H9 (cell line): ENCODE data around the gene TBC1D8B. TPM values are rescaled to one million over a fixed set of nuclear protein-coding genes. Genes with fewer than 3 reads are reported as not detected.

Source experiments
- DNase-seq: peaks from one replicate; pipeline ENCODE4 v3.0.0-alpha.2; 2017
- H2AFZ ChIP-seq: one replicate; pipeline ENCODE4 v1.6.1; 2013; ENCODE audit warnings: mild to moderate bottlenecking, low read length, control low read depth, moderate library complexity
- H2AK5ac ChIP-seq: 2 replicates; pipeline ENCODE4 v1.6.1; 2013; ENCODE audit warnings: low read length, control low read depth, mixed read lengths; ENCODE audit not compliant: insufficient read length
- H2BK120ac ChIP-seq: one replicate; pipeline ENCODE4 v1.6.1; 2013; ENCODE audit warnings: low read depth, mild to moderate bottlenecking, low read length, control low read depth, inconsistent platforms; ENCODE audit not compliant: poor library complexity, severe bottlenecking
- H2BK12ac ChIP-seq: 2 replicates; pipeline ENCODE4 v1.6.1; 2013; ENCODE audit warnings: low read length, control low read depth, mixed read lengths, low read depth; ENCODE audit not compliant: insufficient read length
- H2BK15ac ChIP-seq: 2 replicates; pipeline ENCODE4 v1.6.1; 2013; ENCODE audit warnings: low read depth, low read length, control low read depth
- H2BK20ac ChIP-seq: one replicate; pipeline ENCODE4 v1.6.1; 2013; ENCODE audit warnings: low read depth, mild to moderate bottlenecking, low read length, control low read depth, inconsistent platforms; ENCODE audit not compliant: poor library complexity, severe bottlenecking
- H2BK5ac ChIP-seq: 2 replicates; pipeline ENCODE4 v1.6.1; 2013; ENCODE audit warnings: low read length, control low read depth, mixed read lengths; ENCODE audit not compliant: insufficient read length
- H3K14ac ChIP-seq: 2 replicates; pipeline ENCODE4 v1.6.1; 2013; ENCODE audit warnings: low read length, control low read depth; ENCODE audit not compliant: insufficient read depth
- H3K18ac ChIP-seq: 2 replicates; pipeline ENCODE4 v1.6.1; 2013; ENCODE audit warnings: low read depth, mild to moderate bottlenecking, mixed read lengths, low read length, control low read depth; ENCODE audit not compliant: insufficient read length
- H3K23ac ChIP-seq: 2 replicates; pipeline ENCODE4 v1.6.1; 2013; ENCODE audit warnings: low read length, control low read depth, mixed read lengths, low read depth; ENCODE audit not compliant: insufficient read length
- H3K23me2 ChIP-seq: 2 replicates; pipeline ENCODE4 v1.6.1; 2013; ENCODE audit warnings: low read depth, mild to moderate bottlenecking, mixed read lengths, low read length, control low read depth; ENCODE audit not compliant: insufficient read length, poor library complexity, severe bottlenecking
- H3K27ac ChIP-seq: 2 replicates; pipeline ENCODE4 v1.5.1; 2013; ENCODE audit warnings: low read length, control low read depth, mixed read lengths, low read depth; ENCODE audit not compliant: insufficient read length
- H3K27me3 ChIP-seq: 2 replicates; pipeline ENCODE4 v1.6.1; 2013; ENCODE audit warnings: low read length, control low read depth, inconsistent platforms; ENCODE audit not compliant: insufficient read depth
- H3K4ac ChIP-seq: 2 replicates; pipeline ENCODE4 v1.6.1; 2013; ENCODE audit warnings: low read depth, mild to moderate bottlenecking, control low read depth, inconsistent platforms, low read length, moderate library complexity
- H3K4me1 ChIP-seq: 2 replicates; pipeline ENCODE4 v1.6.1; 2013; ENCODE audit warnings: low read length, control low read depth, inconsistent platforms; ENCODE audit not compliant: insufficient read depth
- H3K4me2 ChIP-seq: 2 replicates; pipeline ENCODE4 v1.6.1; 2013; ENCODE audit warnings: low read length, control low read depth, mixed read lengths; ENCODE audit not compliant: insufficient read length, insufficient read depth
- H3K56ac ChIP-seq: 2 replicates; pipeline ENCODE4 v1.6.1; 2013; ENCODE audit warnings: low read depth, mild to moderate bottlenecking, mixed read lengths, low read length, control low read depth; ENCODE audit not compliant: insufficient read length
- H3K79me1 ChIP-seq: 2 replicates; pipeline ENCODE4 v1.6.1; 2013; ENCODE audit warnings: low read depth, mild to moderate bottlenecking, moderate library complexity, low read length, control low read depth, inconsistent platforms; ENCODE audit not compliant: insufficient read depth, poor library complexity, severe bottlenecking
- H3K79me2 ChIP-seq: 2 replicates; pipeline ENCODE4 v1.6.1; 2013; ENCODE audit warnings: low read length, control low read depth, inconsistent platforms; ENCODE audit not compliant: insufficient read depth
- H3K9ac ChIP-seq: 2 replicates; pipeline ENCODE4 v1.6.1; 2013; ENCODE audit warnings: low read length, control low read depth, mixed read lengths; ENCODE audit not compliant: insufficient read length; ENCODE audit errors: extremely low read depth
- H3K9me3 ChIP-seq: one replicate; pipeline ENCODE4 v1.6.1; 2013; ENCODE audit warnings: low read depth, low read length, inconsistent platforms; ENCODE audit not compliant: control insufficient read depth
- H3T11ph ChIP-seq: one replicate; pipeline ENCODE4 v1.6.1; 2013; ENCODE audit warnings: mild to moderate bottlenecking, low read length, control low read depth, inconsistent platforms
- H4K20me1 ChIP-seq: one replicate; pipeline ENCODE4 v1.6.1; 2013; ENCODE audit not compliant: control insufficient read depth, insufficient read length, insufficient read depth
- H4K5ac ChIP-seq: 2 replicates; pipeline ENCODE4 v1.6.1; 2013; ENCODE audit warnings: low read depth, mild to moderate bottlenecking, mixed read lengths, low read length, control low read depth; ENCODE audit not compliant: insufficient read length
- H4K8ac ChIP-seq: replicated peaks from 2 replicates; pipeline ENCODE4 v1.6.1; 2013; ENCODE audit warnings: low read length, control low read depth, mixed read lengths, low read depth; ENCODE audit not compliant: insufficient read length
- H4K91ac ChIP-seq: 2 replicates; pipeline ENCODE4 v1.6.1; 2013; ENCODE audit warnings: low read depth, mild to moderate bottlenecking, moderate library complexity, mixed read lengths, low read length, control low read depth; ENCODE audit not compliant: insufficient read length
- H3K27ac Mint-ChIP-seq, 3 experiments: 2 replicates in 2 of 3; 3 replicates in 1 of 3; pipeline ENCODE4 v1.8.0; 2020 to 2021; ENCODE audit warnings: mixed read lengths in 3 of 3, mild to moderate bottlenecking in 1 of 3, moderate library complexity in 1 of 3
- H3K27me3 Mint-ChIP-seq: 2 replicates; pipeline ENCODE4 v1.8.0; 2021; ENCODE audit warnings: low read depth, mild to moderate bottlenecking, moderate library complexity, mixed read lengths
- H3K36me3 Mint-ChIP-seq, 3 experiments: 2 replicates in 2 of 3; 3 replicates in 1 of 3; pipeline ENCODE4 v1.8.0; 2020 to 2021; ENCODE audit warnings: low read depth in 3 of 3, mixed read lengths in 3 of 3; ENCODE audit not compliant: insufficient read depth in 1 of 3
- H3K4me1 Mint-ChIP-seq, 2 experiments: 2 replicates each; pipeline ENCODE4 v1.8.0; 2020; ENCODE audit warnings: mixed read lengths in 2 of 2
- H3K4me3 Mint-ChIP-seq, 2 experiments: 2 replicates in 1 of 2; 3 replicates in 1 of 2; pipeline ENCODE4 v1.8.0; 2020 to 2021; ENCODE audit warnings: mild to moderate bottlenecking in 2 of 2, mixed read lengths in 2 of 2, moderate library complexity in 1 of 2
- H3K9me3 Mint-ChIP-seq, 2 experiments: 2 replicates in 1 of 2; 3 replicates in 1 of 2; pipeline ENCODE4 v1.8.0; 2020; ENCODE audit warnings: mild to moderate bottlenecking in 2 of 2, mixed read lengths in 2 of 2, moderate library complexity in 1 of 2
- CTCF ChIP-seq: fragments of 200-600 bp; sonication (generic); conservative IDR thresholded peaks from 3 replicates; pipeline ENCODE4 v1.8.0; 2021; ENCODE audit warnings: antibody characterized with exemption, mild to moderate bottlenecking
- WGBS: extraction: QIAGEN DNeasy Blood & Tissue Kit; methylation state at CpG from one replicate; pipeline ENCODE4 v1.1.7; 2013; ENCODE audit warnings: missing lambda C conversion rate, low lambda C conversion rate, mixed read lengths; ENCODE audit not compliant: insufficient read length; ENCODE audit errors: extremely low coverage; 5-methylcytosine and 5-hydroxymethylcytosine counted together
- total RNA-seq: library from RNA; stranded (reverse); gene quantifications from 2 replicates; pipeline ENCODE4 v1.2.1, GENCODE V29; 2021

TBC1D8B gene
- total RNA-seq, 1 experiment from 2014 or later: 2.6 TPM

- H2BK12ac ChIP-seq: no peak within 1 kb of the TSS
- no peak within 1 kb of the TSS for H3K9ac ChIP-seq
- WGBS: no CpG with 5 or more reads among the region's 1 CpG
- H3K4me1 Mint-ChIP-seq: peaks cover 9 to 10% of the 10 kb centered on the region in 2 experiments
- no peak within 1 kb of the TSS for H3K18ac ChIP-seq
- H3K27ac Mint-ChIP-seq: 0 out of 7 replicates have a peak within 1 kb of the TSS, but pooled peaks of 2 of the 3 experiments have one; percentile 11 to 41
- H3K27me3 Mint-ChIP-seq: no peaks in the 10 kb centered on the region; the same call in 1 of the 2 replicates
- H3K27ac ChIP-seq: no peak within 1 kb of the TSS
- H4K20me1 ChIP-seq: no peaks in the 10 kb centered on the region
- H3K79me1 ChIP-seq: no peaks in the 10 kb centered on the region
- H3K36me3 Mint-ChIP-seq: peaks cover 0 to 4% (median 0%) of the 10 kb centered on the region in 3 experiments; a peak in 2 of 7 replicates
- H2BK20ac ChIP-seq: no peak within 1 kb of the TSS
- no peak within 1 kb of the TSS for H3T11ph ChIP-seq
- no peak for DNase-seq
- H3K4me3 Mint-ChIP-seq: no peak within 1 kb of the TSS
- no peak within 1 kb of the TSS for H4K5ac ChIP-seq
- no peak within 1 kb of the TSS for H3K4me2 ChIP-seq
- no peak for TF ChIP-seq CTCF
- no peak within 1 kb of the TSS for H3K56ac ChIP-seq
- H4K8ac ChIP-seq: no peak within 1 kb of the TSS
- no peak within 1 kb of the TSS for H2AFZ ChIP-seq
- no peaks in the 10 kb centered on the region for H3K27me3 ChIP-seq
- H3K79me2 ChIP-seq: no peaks in the 10 kb centered on the region
- no peak within 1 kb of the TSS for H3K23ac ChIP-seq
- H2BK120ac ChIP-seq: no peak within 1 kb of the TSS
- peaks cover 0 to 57% of the 10 kb centered on the region in 2 experiments; a peak in 2 of 5 replicates for H3K9me3 Mint-ChIP-seq
- H3K9me3 ChIP-seq: no peaks in the 10 kb centered on the region
- no peak within 1 kb of the TSS for H3K4ac ChIP-seq
- no peak within 1 kb of the TSS for H2AK5ac ChIP-seq
- no peaks in the 10 kb centered on the region for H3K4me1 ChIP-seq
- H3K23me2 ChIP-seq: no peaks in the 10 kb centered on the region
- no peak within 1 kb of the TSS for H2BK15ac ChIP-seq
- no peak within 1 kb of the TSS for H2BK5ac ChIP-seq
- H3K14ac ChIP-seq: no peak within 1 kb of the TSS
- no peak within 1 kb of the TSS for H4K91ac ChIP-seq
Measured at GRCh38 chrX:106903291-106903824, 100.9 kb downstream of the TBC1D8B start, which contains the start of gene RIPPLY1. Gene RIPPLY1 (minus strand): TSS chrX:106903341. CDS start chrX:106903287, 54 bp downstream.
